GM18909 (cell line): ENCODE data around the gene ATG4B.

ENCODE experiments used
- ATAC-seq: cut with Tn5 transposase; IDR thresholded peaks from one replicate; pipeline ENCODE4 v1.9.1; 2021; ENCODE audit warnings: mild to moderate bottlenecking; ENCODE audit not compliant: unreplicated experiment, poor library complexity

The ATG4B gene

GRCh38 chr2:241637795-241638660, 535 bp downstream of the ATG4B start:
- ATAC-seq: peak; percentile 18

DNA sequence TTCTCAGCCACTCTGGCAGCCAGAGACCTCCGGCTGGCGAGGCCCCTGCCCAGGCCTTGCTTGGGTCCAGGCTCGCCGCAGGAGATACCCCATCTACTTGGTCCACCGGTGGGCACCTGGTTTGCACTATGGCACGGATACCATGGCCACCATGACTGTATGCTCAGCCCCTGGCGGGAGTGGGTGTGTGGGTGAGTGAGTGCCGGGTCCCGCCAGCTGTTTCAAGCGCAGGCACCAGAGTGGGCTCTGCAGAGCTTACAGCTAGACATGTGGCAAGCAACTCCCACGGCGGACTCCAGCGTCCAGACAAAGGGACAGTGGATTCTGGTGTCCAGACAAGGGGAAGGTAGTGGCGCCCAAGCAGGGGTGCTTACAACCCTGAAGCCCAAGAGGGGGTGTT, 1.4 kb downstream of the ATG4B start:
- no peak for ATAC-seq

GRCh38 chr2:241639385-241639784, 1.9 kb downstream of the ATG4B start:
- ATAC-seq: no peak

DNA sequence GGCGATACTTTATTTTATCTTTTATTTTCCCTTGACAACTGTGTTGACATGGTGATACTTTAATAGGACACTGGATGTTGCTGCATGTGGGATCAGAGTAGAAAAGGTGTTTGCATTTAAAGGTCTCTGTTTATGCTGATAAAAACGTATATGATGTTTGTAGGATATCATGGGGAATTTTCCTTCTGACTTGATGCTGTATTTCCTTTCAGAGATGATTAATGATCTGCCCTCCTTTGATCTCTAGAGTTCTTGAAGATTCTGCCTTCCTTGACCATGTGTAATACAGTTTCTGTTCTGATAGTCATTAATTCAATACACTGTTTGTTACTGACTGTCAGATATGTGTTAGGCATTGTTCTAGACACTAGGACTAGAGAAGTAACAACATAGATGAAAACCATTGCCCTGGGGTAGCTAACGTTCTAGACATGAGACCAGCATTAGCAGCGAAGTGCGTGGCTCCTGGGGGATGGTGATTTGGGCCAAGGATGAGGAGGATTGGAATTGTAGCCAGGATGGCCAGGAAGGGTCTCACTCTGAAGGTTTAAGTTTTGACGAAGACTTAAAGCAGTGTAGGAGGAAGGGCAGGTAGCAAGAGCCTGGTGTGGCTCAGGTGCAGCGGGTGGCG, 2.8 kb downstream of the ATG4B start:
- ATAC-seq: no peak

DNA sequence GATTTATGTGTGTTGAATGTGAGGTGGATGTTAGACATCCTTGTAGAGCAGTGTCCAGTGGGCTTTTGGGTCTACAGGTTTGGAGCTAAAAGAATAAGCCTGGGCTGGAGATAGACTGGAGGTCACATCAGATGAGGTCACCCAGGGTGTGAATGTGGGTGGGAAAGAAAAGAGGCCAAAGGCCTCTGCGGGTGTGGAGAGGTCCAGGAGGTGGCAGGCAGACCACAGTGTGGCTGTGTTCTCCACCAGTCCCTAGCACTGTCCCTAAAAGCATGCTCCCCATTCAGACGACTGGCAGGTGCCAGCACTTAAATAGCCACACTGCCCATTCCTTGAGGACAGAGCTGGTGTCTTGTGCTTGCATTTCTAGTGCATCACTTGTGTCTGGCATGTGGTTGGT, 4.1 kb downstream of the ATG4B start:
- ATAC-seq: no peak

- no peak for ATAC-seq
These were observed 7.8 kb downstream of the ATG4B start for GRCh38 chr2:241645056-241645914.

DNA sequence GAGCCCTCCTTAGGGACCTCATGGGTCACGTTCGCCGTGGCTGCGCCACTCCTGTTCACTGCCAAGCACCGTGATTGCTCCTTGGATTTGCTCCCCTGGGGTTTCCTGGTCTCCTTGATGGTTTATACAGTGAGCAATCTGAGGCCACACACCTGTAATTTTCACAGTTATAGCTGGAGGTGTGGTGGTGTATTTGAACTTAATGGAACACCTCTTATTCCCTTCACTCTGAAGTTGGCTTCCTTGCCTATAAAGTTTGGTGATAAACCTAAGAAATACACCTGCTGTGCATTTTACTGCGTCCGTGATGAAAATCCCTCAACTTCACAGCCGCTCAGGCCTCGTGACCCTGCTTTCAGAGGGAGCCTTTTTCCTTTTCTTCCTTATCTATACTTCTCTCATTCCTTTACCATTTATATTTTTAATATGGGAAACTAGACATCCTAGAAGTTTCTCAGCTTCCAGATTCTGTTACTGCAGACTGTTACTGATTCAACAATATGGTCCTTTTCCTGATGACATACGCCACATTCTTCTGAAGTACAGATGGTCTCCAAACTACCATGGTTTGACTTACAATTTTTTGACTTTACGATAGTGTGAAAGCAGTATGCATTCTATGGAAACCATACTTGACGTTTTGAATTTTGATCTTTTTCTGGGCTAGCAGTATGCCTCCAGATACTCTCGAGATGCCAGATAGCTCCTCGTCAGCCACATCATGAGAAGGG, 8.6 kb downstream of the ATG4B start:
- no peak for ATAC-seq

- no peak for ATAC-seq
These were observed 11.0 kb downstream of the ATG4B start for GRCh38 chr2:241648453-241648852.

DNA sequence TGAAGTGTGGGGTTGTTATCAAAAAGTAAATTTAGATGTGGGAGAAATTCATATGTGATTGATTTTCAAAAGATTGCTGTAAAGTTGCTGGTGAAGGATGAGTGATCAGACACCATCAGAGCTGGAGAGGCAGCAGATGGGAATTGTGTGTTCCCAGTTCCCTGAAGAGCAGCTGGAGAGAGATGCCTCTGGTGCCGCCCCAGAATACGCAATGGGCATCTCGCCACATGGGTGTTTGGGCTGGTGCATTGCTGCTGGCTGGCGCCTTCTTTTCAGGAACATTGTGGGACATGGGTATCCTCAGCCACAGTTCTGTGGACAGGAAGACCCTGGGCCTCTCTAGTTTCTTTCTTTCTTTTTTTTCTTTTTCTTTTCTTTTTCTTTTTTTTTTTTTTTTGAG, 11.9 kb downstream of the ATG4B start:
- ATAC-seq: no peak

DNA sequence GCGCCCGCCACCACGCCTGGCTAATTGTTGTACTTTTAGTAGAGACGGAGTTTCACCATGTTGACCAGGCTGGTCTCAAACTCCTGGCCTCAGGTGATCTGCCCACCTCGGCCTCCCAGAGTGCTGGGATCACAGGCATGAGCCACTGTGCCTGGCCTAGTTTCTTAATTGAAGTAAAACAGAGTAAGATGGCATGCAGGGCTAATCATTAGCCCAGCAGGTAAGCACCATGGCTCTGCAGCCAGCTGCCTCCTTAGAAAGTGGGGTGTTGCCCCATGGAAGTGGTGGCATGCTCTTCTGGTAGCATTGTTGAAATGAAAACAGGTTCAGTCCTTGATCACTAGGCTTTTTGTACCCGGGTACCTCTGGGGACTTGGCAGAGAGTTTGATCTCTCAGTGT, 12.4 kb downstream of the ATG4B start:
- no peak for ATAC-seq

GRCh38 chr2:241652142-241652541, 14.6 kb downstream of the ATG4B start:
- ATAC-seq: no peak

DNA sequence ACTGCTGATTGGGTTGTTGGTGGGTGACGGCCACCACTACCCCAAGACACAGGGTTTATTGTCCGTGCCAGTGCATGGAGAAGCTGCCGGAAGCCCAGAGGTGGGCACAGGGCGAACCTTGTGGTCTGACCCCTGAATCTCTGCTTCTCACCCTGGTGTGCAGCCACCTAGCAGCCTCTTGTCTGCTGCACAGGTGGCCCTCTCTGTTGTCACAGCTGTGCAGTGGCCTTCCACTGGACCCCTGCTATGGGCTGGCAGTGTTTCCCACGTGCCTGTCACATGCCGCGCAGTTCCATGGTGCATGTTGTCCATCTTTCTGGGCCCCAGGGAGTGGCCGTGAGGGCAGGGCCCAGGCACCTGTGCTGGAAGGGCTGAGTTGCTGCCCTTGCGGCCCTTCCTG, 15.2 kb downstream of the ATG4B start:
- no peak for ATAC-seq

DNA sequence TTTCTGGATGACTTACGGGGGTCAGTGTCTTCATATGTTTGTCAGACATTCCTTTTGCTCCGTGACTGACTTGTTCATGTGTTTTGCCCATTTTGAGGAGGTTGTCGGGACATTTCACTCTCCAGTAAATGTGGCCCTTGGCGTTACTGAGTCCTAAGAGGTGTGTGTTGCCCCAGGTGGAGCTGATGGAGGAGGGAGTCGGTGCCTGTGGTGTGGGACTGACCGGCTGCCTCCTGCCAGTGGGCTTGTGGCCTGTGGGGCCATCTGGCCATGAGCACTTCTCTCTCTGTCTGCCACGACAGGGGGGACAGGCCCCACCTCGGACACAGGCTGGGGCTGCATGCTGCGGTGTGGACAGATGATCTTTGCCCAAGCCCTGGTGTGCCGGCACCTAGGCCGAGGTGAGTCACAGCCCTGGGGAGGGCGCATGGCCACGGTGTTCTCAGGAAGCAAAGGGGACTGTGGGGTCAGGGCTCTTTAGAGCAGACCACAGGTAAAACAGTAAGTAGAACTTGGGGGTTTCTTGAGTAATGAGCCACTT, 15.8 kb downstream of the ATG4B start:
- no peak for ATAC-seq

GRCh38 chr2:241654551-241654950, 17.1 kb downstream of the ATG4B start:
- ATAC-seq: no peak

DNA sequence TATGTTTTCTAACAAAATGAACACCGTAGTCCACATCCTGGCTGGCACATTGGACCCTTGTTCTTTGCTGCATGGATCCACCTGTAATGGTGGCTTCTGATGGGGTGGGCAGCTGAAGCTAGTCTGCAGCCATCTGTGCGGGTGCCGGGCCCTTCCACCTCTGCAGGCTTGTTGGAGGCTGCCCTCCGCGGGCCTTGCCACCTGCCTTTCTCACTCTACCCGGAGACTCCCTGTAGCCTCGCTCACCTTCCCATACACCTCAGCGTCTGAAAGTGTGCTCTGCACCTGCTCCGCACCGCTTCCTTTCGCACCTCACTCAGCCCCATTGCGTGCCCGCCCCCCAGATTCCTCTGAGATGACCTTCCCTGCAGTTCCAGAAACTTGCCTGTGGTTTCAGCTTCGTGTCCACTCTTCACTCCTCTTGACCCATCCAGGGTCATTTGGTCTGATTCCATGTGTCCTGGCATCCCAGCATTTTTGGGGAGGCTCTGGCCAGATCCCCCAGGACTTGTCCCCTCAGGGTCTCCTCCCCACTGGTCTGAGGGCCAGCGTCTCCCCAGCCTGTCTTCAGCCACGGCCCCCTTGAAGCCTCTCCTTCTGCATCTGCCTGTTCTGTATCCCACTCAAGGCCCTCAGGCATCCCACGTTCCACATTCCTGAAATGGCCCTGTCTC, 18.2 kb downstream of the ATG4B start:
- ATAC-seq: no peak

GRCh38 chr2:241656190-241656741, 18.8 kb downstream of the ATG4B start:
- ATAC-seq: no peak

DNA sequence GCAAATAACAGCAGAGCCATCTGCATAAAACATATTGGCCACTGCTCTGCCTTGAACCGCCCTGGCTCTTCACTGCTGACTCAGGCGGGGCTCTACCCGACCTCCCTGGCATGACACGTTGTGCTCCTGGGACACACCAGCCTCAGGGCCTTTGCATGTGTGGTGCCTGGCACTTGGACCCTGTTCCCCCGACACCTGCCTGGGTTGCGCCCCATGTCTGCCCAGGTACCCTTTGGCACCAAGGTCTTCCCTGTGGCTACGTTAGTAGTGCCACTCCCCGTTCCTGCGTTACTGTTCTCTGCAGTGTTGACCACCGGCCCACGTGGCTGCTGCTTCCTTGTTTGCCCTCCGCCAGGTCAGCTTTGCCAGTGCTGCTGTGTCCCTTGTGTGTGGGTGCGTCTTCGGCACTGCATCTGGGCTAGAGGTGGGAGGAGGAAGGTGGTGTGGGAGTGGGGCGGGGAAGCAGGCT, 20.3 kb downstream of the ATG4B start:
- ATAC-seq: no peak

DNA sequence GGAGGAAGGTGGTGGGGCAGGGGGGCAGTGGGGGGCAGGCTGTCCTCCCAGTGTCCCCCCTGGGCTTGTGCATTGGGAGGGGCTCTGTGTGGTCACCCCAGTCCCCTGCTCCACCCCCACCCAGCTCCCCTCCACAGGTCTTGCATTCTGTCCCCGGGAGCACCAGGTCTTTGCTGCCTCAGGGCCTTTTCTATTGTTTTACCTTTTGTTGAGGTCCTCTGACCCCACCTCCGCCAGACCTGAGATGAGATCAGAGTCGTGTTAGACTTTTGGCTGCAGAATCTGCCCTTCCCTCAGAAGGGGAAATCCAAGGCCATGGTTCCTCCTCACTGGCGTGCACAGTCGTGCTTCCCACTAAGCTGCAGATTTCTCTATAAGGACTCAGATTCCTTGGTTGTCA, 20.8 kb downstream of the ATG4B start:
- no peak for ATAC-seq

GRCh38 chr2:241659150-241659739, 21.8 kb downstream of the ATG4B start:
- no peak for ATAC-seq
